Osteocyte (in vitro differentiated cells): Measurements from ENCODE around the gene WNK2. TPM values are rescaled to one million over a fixed set of nuclear protein-coding genes. Genes with fewer than 3 reads are reported as not detected.
A peak's percentile ranks its signal among the peaks of the same experiment; 100 is the strongest.
"Not testable (repeated sequence)": the region's sequence is repeated elsewhere in the genome, so short reads cannot be mapped to it uniquely, and the experiment has no call there.

Experiments
- DNase-seq: peaks from one replicate; pipeline ENCODE4 v3.0.0; 2021; ENCODE audit warnings: mixed read lengths; ENCODE audit not compliant: unreplicated experiment; ENCODE audit errors: extremely low spot score
- H3K27ac Mint-ChIP-seq: one replicate; pipeline ENCODE4 v1.8.0; 2021; ENCODE audit warnings: mild to moderate bottlenecking, mixed read lengths; ENCODE audit not compliant: unreplicated experiment
- H3K27me3 Mint-ChIP-seq: one replicate; pipeline ENCODE4 v1.8.0; 2021; ENCODE audit warnings: mixed read lengths; ENCODE audit not compliant: unreplicated experiment
- H3K36me3 Mint-ChIP-seq: one replicate; pipeline ENCODE4 v1.8.0; 2021; ENCODE audit warnings: mixed read lengths; ENCODE audit not compliant: unreplicated experiment
- H3K4me1 Mint-ChIP-seq: one replicate; pipeline ENCODE4 v1.8.0; 2021; ENCODE audit warnings: mixed read lengths; ENCODE audit not compliant: unreplicated experiment
- H3K4me3 Mint-ChIP-seq: one replicate; pipeline ENCODE4 v1.8.0; 2021; ENCODE audit warnings: mild to moderate bottlenecking, moderate library complexity, mixed read lengths; ENCODE audit not compliant: unreplicated experiment
- H3K9me3 Mint-ChIP-seq: one replicate; pipeline ENCODE4 v1.8.0; 2021; ENCODE audit warnings: mixed read lengths; ENCODE audit not compliant: unreplicated experiment
- total RNA-seq: library from RNA; stranded (reverse); gene quantifications from 2 replicates; pipeline ENCODE4 v1.2.1, GENCODE V29; 2021
- TF ChIP-seq, protein P1 (sequence below): fragments of 200-600 bp; sonication (generic); IDR thresholded peaks from 2 replicates; pipeline ENCODE4 v1.5.0; 2021; ENCODE audit warnings: antibody characterized with exemption, mild to moderate bottlenecking, moderate library complexity

WNK2 gene
- total RNA-seq, 1 donor from 2014 or later: not detected

DNA sequence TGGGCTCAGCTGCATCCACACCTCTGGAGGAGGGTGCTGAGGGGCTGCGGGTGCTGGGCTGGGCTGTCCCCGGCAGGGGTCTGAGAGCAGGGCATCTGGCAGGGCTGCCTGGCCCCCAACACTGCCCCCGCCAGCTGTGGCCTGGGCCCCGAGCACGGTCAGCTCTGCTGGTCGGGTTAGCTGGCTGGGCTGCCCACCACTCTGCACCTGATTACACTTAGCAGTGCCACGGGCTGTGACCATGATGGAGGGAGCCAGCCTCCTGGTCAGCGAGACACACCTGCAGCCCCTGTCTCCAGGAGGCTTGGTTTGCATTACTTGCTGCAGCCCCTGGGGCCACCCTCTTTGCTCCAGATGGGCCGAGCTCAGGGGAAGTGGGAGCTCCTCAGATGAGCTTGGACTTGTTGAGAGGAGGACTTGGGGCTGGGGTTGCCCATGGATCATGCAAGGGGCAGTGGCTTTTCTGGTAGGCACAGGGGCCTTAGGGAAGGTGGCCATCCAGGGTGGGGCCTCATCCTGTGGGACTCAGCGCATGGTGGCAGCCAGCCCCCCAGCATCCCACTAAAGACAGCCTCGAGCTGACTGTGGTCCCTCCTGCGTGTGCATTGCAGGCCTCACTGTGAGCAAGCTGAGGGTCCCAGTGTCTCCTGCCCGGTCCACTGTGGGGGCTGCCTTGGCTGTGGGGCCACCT, 135.5 kb downstream of the WNK2 start:
- DNase-seq: peak; percentile 83
- Mint-ChIP-seq H3K27me3 (peaks cover 15% of the 10 kb centered on the region), H3K4me1 (no peaks in the 10 kb centered on the region), H3K36me3 (no peaks in the 10 kb centered on the region), H3K4me3 (no peak overlapping the region), H3K9me3 (no peaks in the 10 kb centered on the region), H3K27ac (no peak overlapping the region)
- TF ChIP-seq, protein P1, sequence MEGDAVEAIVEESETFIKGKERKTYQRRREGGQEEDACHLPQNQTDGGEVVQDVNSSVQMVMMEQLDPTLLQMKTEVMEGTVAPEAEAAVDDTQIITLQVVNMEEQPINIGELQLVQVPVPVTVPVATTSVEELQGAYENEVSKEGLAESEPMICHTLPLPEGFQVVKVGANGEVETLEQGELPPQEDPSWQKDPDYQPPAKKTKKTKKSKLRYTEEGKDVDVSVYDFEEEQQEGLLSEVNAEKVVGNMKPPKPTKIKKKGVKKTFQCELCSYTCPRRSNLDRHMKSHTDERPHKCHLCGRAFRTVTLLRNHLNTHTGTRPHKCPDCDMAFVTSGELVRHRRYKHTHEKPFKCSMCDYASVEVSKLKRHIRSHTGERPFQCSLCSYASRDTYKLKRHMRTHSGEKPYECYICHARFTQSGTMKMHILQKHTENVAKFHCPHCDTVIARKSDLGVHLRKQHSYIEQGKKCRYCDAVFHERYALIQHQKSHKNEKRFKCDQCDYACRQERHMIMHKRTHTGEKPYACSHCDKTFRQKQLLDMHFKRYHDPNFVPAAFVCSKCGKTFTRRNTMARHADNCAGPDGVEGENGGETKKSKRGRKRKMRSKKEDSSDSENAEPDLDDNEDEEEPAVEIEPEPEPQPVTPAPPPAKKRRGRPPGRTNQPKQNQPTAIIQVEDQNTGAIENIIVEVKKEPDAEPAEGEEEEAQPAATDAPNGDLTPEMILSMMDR: no peak

DNA sequence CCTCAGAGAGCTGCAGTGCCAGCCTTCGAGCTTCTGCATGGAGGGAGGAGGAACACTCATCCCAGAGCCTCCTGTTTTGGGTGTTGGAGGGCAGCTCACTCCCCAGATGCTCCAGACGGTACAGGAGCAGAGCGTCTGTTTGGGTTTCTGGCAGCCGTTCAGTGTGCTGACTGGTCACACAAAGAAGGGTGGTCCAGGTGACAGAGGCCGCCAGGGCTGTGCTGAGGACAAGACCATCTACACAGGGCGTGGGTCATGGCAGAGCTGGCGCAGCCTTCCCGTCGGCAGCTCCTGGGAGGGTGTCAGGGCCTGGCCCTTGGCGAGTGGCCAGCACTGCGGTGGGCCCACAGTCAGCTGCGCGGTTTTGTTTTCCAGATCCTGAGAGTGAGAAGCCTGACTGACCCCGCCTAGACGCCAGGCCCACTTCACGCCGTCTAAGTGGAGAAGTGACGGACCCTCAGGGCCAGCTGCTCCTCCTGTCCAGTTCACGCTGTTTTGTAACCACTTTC, 136.1 kb downstream of the WNK2 start:
- TF ChIP-seq, protein P1: no peak
- no peaks in the 10 kb centered on the region for H3K36me3 Mint-ChIP-seq
- H3K9me3 Mint-ChIP-seq: no peaks in the 10 kb centered on the region
- no peak overlapping the region for H3K27ac Mint-ChIP-seq
- H3K27me3 Mint-ChIP-seq: peaks cover 15% of the 10 kb centered on the region
- H3K4me3 Mint-ChIP-seq: no peak overlapping the region
- peak; percentile 82 for DNase-seq
- H3K4me1 Mint-ChIP-seq: no peaks in the 10 kb centered on the region

DNA sequence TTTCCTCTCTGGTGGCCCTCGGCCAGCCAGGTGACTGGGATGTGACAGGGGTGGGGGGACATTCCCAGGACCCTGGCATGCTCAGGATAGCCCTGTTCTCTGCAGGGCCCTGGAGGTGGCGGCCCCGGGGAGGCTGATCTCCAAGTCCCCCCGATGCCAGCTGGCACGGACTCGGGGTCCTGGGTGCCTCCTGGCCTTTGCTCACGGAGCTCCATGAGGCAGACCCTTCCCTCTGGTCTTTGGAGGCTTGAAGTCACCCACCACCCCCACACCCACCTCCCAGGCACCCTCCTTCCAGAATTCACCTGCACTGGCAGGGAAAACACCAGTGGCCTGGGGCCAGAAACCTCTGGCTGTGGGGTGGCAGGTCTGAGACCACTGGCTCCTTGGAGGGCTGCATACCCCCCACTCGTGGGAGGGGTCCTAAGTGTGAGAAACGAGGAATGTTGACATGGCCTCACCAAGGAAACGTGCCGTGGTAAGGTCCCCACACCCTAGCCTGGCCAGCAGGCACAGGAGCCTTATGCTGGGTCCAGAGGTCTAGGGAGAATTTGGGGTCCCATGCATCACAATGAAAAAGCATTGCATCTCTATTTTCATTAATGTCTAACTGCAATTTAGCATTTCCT, 136.8 kb downstream of the WNK2 start:
- Mint-ChIP-seq H3K4me3 (no peak overlapping the region), H3K27ac (no peak overlapping the region), H3K27me3 (peaks cover 10% of the 10 kb centered on the region), H3K4me1 (no peaks in the 10 kb centered on the region), H3K9me3 (no peaks in the 10 kb centered on the region), H3K36me3 (no peaks in the 10 kb centered on the region)
- TF ChIP-seq, protein P1: no peak
- DNase-seq: peak; percentile 68

DNA sequence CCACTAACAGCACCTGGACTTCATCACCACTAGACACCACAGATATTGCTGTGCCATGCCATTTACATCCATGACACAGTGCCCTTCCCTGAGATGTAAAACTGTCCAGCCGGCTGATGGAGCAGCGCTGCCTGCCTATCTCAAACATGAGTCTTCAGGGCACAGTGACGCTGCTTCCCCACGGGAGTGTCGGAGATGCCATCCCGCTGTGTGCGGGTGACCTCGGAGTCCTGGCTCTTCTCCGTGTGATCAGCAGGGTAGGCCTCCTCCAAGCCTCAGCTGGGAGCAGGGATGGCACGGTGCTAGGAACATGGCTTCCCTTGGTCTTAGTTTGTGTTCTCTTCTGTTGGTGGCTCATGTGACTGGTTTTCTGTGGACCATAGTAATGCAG, 137.3 kb downstream of the WNK2 start:
- no peak overlapping the region for H3K27ac Mint-ChIP-seq
- DNase-seq: peak; percentile 75
- no peaks in the 10 kb centered on the region for H3K9me3 Mint-ChIP-seq
- TF ChIP-seq, protein P1: no peak
- H3K36me3 Mint-ChIP-seq: no peaks in the 10 kb centered on the region
- no peaks in the 10 kb centered on the region for H3K4me1 Mint-ChIP-seq
- H3K4me3 Mint-ChIP-seq: no peak overlapping the region
- peaks cover 6% of the 10 kb centered on the region for H3K27me3 Mint-ChIP-seq

DNA sequence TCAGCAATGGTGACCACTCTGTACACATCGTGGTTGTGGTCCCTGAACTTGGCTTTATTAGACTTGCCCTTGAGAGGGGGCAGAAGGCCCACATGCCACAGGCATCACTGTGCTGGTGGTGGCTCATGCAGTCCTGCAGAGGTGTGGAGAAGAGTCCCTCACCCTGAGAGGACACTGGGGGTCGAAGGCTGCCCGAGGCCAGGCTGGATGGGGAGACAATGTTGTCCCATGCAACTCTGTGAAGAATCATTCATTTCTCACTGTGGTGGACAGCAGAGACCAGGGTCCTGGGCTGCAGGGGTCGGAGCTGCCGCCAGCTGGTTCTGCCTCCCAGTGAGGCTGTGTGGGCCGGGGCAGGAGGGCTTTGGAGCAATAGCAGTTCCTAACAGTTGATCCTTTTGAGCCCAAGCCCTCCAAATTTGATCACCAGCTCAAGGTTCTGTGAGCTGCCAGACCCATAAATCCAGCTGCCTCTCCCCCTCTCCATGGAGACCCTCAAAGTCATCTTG, 139.6 kb downstream of the WNK2 start:
- H3K4me1 Mint-ChIP-seq, H3K4me3 Mint-ChIP-seq, H3K27ac Mint-ChIP-seq, H3K36me3 Mint-ChIP-seq, H3K9me3 Mint-ChIP-seq, H3K27me3 Mint-ChIP-seq: not testable (repeated sequence)
- DNase-seq: peak; percentile 75
